Measurements from ENCODE around the gene GNAL. TPM values are rescaled to one million over a fixed set of nuclear protein-coding genes. Genes with fewer than 3 reads are reported as not detected.

The GNAL gene
- total and polyA plus RNA-seq, 2 of the 4 experiments (the other 2 are of a cell fraction): 0.15 to 0.36 TPM

DNA sequence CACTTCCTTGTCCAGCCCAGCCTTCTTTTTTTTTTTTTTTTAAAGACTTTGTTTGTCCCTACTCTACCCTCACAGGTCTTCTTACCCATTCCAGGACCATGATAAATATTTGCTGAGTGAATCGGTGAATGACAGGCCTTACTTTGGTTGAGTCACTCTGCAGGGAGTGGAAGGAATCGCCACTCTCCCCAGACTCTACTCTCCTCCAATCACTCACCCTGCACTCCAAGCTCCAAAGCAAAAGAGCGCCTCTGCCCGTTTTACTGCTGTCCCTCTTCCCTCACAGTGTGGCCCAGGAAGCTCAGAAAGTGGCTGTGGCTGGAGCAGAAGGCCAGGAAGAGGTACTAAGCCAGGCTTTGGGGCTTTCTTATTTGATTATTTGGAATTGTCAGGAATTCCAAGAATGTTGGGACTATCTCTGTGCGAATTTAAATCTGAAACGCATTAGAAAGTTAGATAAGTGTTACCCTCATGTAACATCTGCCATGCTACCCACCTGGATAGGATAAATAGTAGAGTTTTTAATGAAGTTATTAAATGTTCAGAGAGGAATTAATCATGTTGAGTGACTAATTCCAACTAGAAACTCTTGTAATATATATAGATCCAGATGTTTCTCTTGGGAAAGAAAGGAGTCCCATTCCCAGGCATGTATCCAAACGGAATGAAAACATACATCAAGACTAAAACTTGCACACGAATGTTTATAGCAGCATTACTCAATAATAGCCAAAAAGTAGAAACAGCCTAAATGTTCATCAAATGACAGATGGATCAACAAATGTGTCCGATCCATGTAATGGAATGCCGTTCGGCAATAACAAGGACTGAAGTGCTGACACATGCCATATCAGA, 119.2 kb downstream of the GNAL start:
- peak overlapping the region; percentile 13; the same call in 1 of the 2 replicates for H3K18ac ChIP-seq (ENCODE audit: low read depth, low read length)
- peak overlapping the region; percentile 65 for H2BK5ac ChIP-seq (ENCODE audit: low read depth, low read length, poor library complexity, severe bottlenecking)
- H2BK20ac ChIP-seq (ENCODE audit: low read depth, low read length): peak overlapping the region; percentile 93
- peak overlapping the region in 1 of 2 experiments; percentile 85; a peak in 2 of 4 replicates for H4K8ac ChIP-seq (ENCODE audit: low read depth in 2 of 2, low read length in 2 of 2)
- H3K23ac ChIP-seq (ENCODE audit: low read depth, low read length): peak overlapping the region; percentile 97
- H3K27ac ChIP-seq (ENCODE audit: insufficient read depth, low read length): peak overlapping the region; percentile 38
- intact Hi-C loops (cut with micrococcal nuclease) (no loop called here), dilution Hi-C loops (cut with HindIII; ENCODE audit: low sequenced_read_pairs, unreplicated experiment) (no loop called here), in situ Hi-C loops (cut with MboI; ENCODE audit: low sequenced_read_pairs) (no loop called here)
- ChIA-PET POLR2A (ENCODE audit: unreplicated experiment) (no interaction called here), CTCF (no interaction called here)
- H3K4ac ChIP-seq (ENCODE audit: low read depth, low read length): peak overlapping the region; percentile 95
- H4K91ac ChIP-seq (ENCODE audit: insufficient read depth, low read depth, low read length): peak overlapping the region; percentile 62
- no peak overlapping the region for H3K4me3 ChIP-seq (ENCODE audit: insufficient read depth, low read depth, low read length)
- DNase-seq (peak; percentile 64), ATAC-seq (ENCODE audit: low read depth) (peak; percentile 68)
- WGBS, 2 experiments (ENCODE audit: extremely low coverage in 2 of 2, insufficient read length in 1 of 2): 57% methylated on average over 3 of the region's 11 CpGs; no CpG with 5 or more reads in 1 of the 2 experiments
- H2AK5ac ChIP-seq (ENCODE audit: low read depth, low read length): peak overlapping the region; percentile 90; the same call in 1 of the 2 replicates
- H3K9ac ChIP-seq (ENCODE audit: low read depth, low read length): no peak overlapping the region
- no TSS peak for BruUV-seq (replicated peaks)
- H2BK120ac ChIP-seq (ENCODE audit: low read depth, low read length): peak overlapping the region; percentile 90
- H3K9me3 ChIP-seq (ENCODE audit: control insufficient read depth, insufficient read depth, low read length): no peaks in the 10 kb centered on the region
- H2AK9ac ChIP-seq (replicated peaks; ENCODE audit: low read depth, low read length, poor library complexity): peak overlapping the region; percentile 28
- no peak overlapping the region for H3K56ac ChIP-seq (ENCODE audit: extremely low read depth, insufficient read depth, low read length)
- H2AFZ ChIP-seq (replicated peaks; ENCODE audit: low read length, poor library complexity): peak overlapping the region; percentile 91
- H3K27me3 ChIP-seq (ENCODE audit: control insufficient read depth, insufficient read depth, low read length): peaks cover 2% of the 10 kb centered on the region; the same call in 1 of the 2 replicates
- peaks cover 12% of the 10 kb centered on the region for H3K4me1 ChIP-seq (ENCODE audit: control insufficient read depth, insufficient read depth, low read length)
- H4K20me1 ChIP-seq (ENCODE audit: insufficient read depth, low read length): no peaks in the 10 kb centered on the region
- H4K5ac ChIP-seq (ENCODE audit: low read depth, low read length): no peak overlapping the region
- H3K36me3 ChIP-seq (ENCODE audit: control insufficient read depth, insufficient read depth, low read length): no peaks in the 10 kb centered on the region
- H3K4me2 ChIP-seq (ENCODE audit: low read depth, low read length): peak overlapping the region; percentile 9; the same call in 1 of the 2 replicates
- peak overlapping the region; percentile 89; the same call in 1 of the 2 replicates for H3K14ac ChIP-seq (replicated peaks; ENCODE audit: low read depth, low read length)
- H3K9me1 ChIP-seq (ENCODE audit: insufficient read depth, low read length): peaks cover 14% of the 10 kb centered on the region
- H3K79me1 ChIP-seq (ENCODE audit: low read depth in 1 of 2, low read length in 2 of 2): no peaks in the 10 kb centered on the region
- H2BK15ac ChIP-seq (ENCODE audit: low read depth, low read length): peak overlapping the region; percentile 82; the same call in 1 of the 3 replicates
- TF ChIP-seq MAZ (IDR thresholded peaks at IDR 0.05; ENCODE audit: borderline replicate concordance, low read depth, low read length) (no peak), SMC3 (IDR thresholded peaks at IDR 0.05; ENCODE audit: low read depth, low read length) (no peak), MAFK (IDR thresholded peaks at IDR 0.05; ENCODE audit: low read depth, low read length) (no peak), RAD21 (IDR thresholded peaks at IDR 0.05; ENCODE audit: low read length) (no peak), NFE2L2 (IDR thresholded peaks at IDR 0.05; ENCODE audit: low read depth, low read length) (no peak), RCOR1 (IDR thresholded peaks at IDR 0.05; ENCODE audit: insufficient replicate concordance, low read length) (no peak), CHD1 (IDR thresholded peaks at IDR 0.05; ENCODE audit: low read depth, low read length) (no peak), CEBPB (IDR thresholded peaks at IDR 0.05; ENCODE audit: low read depth, low read length) (no peak), RFX5 (IDR thresholded peaks at IDR 0.05; ENCODE audit: low read depth, low read length) (no peak), BHLHE40 (IDR thresholded peaks at IDR 0.05; ENCODE audit: low read depth, low read length) (no peak), FOS (IDR thresholded peaks at IDR 0.05; ENCODE audit: low read depth, low read length) (no peak)
- TF ChIP-seq, protein P1, sequence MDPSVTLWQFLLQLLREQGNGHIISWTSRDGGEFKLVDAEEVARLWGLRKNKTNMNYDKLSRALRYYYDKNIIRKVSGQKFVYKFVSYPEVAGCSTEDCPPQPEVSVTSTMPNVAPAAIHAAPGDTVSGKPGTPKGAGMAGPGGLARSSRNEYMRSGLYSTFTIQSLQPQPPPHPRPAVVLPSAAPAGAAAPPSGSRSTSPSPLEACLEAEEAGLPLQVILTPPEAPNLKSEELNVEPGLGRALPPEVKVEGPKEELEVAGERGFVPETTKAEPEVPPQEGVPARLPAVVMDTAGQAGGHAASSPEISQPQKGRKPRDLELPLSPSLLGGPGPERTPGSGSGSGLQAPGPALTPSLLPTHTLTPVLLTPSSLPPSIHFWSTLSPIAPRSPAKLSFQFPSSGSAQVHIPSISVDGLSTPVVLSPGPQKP (IDR thresholded peaks at IDR 0.05; ENCODE audit: borderline replicate concordance, low read depth, low read length): no peak
- TF ChIP-seq, protein P2, sequence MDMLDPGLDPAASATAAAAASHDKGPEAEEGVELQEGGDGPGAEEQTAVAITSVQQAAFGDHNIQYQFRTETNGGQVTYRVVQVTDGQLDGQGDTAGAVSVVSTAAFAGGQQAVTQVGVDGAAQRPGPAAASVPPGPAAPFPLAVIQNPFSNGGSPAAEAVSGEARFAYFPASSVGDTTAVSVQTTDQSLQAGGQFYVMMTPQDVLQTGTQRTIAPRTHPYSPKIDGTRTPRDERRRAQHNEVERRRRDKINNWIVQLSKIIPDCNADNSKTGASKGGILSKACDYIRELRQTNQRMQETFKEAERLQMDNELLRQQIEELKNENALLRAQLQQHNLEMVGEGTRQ (IDR thresholded peaks at IDR 0.05; ENCODE audit: low read depth, low read length): no peak
- TF ChIP-seq, protein P3, sequence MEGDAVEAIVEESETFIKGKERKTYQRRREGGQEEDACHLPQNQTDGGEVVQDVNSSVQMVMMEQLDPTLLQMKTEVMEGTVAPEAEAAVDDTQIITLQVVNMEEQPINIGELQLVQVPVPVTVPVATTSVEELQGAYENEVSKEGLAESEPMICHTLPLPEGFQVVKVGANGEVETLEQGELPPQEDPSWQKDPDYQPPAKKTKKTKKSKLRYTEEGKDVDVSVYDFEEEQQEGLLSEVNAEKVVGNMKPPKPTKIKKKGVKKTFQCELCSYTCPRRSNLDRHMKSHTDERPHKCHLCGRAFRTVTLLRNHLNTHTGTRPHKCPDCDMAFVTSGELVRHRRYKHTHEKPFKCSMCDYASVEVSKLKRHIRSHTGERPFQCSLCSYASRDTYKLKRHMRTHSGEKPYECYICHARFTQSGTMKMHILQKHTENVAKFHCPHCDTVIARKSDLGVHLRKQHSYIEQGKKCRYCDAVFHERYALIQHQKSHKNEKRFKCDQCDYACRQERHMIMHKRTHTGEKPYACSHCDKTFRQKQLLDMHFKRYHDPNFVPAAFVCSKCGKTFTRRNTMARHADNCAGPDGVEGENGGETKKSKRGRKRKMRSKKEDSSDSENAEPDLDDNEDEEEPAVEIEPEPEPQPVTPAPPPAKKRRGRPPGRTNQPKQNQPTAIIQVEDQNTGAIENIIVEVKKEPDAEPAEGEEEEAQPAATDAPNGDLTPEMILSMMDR (conservative IDR thresholded peaks at IDR 0.05; ENCODE audit: low read depth, low read length): no peak
